GM19397 (cell line): ENCODE measurements around the gene CSRP1.
"Not testable (repeated sequence)": the region's sequence is repeated elsewhere in the genome, so short reads cannot be mapped to it uniquely, and the experiment has no call there.

Experiments
- ATAC-seq: cut with Tn5 transposase; IDR thresholded peaks from one replicate; pipeline ENCODE4 v1.9.1; 2021; ENCODE audit warnings: mild to moderate bottlenecking, moderate library complexity; ENCODE audit not compliant: unreplicated experiment

Gene CSRP1

GRCh38 chr1:201497935-201498509 is 8.9 kb downstream of the CSRP1 start:
- ATAC-seq = no peak

GRCh38 chr1:201496296-201496690 is 10.6 kb downstream of the CSRP1 start:
- no peak for ATAC-seq

- no peak for ATAC-seq
Measured at GRCh38 chr1:201495551-201496295, 11.2 kb downstream of the CSRP1 start.

- no peak for ATAC-seq
Measured at GRCh38 chr1:201493757-201494617, 12.9 kb downstream of the CSRP1 start.

- ATAC-seq = not testable (repeated sequence)
Measured at GRCh38 chr1:201493026-201493656, 13.8 kb downstream of the CSRP1 start.

- no peak for ATAC-seq
Measured at GRCh38 chr1:201491896-201492511, 14.9 kb downstream of the CSRP1 start.

- ATAC-seq = no peak
Measured at GRCh38 chr1:201490708-201491131, 16.2 kb downstream of the CSRP1 start.

- no peak for ATAC-seq
Measured at GRCh38 chr1:201489643-201490261, 17.2 kb downstream of the CSRP1 start.

GRCh38 chr1:201488830-201489589 is 17.9 kb downstream of the CSRP1 start:
- no peak for ATAC-seq

- no peak for ATAC-seq
Measured at GRCh38 chr1:201487742-201488141, 19.2 kb downstream of the CSRP1 start.

- ATAC-seq = no peak
Measured at GRCh38 chr1:201486187-201486586, 20.7 kb downstream of the CSRP1 start.

- no peak for ATAC-seq
Measured at GRCh38 chr1:201485184-201485774, 21.6 kb downstream of the CSRP1 start.

GRCh38 chr1:201483373-201483949 is 23.5 kb downstream of the CSRP1 start:
- no peak for ATAC-seq

GRCh38 chr1:201482755-201483154 is 24.2 kb downstream of the CSRP1 start:
- ATAC-seq = no peak

- ATAC-seq = peak; percentile 68
Measured at GRCh38 chr1:201481761-201482493, 25.0 kb downstream of the CSRP1 start.

GRCh38 chr1:201481004-201481380 is 25.9 kb downstream of the CSRP1 start:
- no peak for ATAC-seq

GRCh38 chr1:201480231-201481003 is 26.5 kb downstream of the CSRP1 start:
- ATAC-seq = peak; percentile 53
